Kidney capillary endothelial cell (primary cell): ENCODE data around the gene STRA8.

Experiments
- DNase-seq: peaks from one replicate; pipeline ENCODE4 v3.0.0-alpha.2; 2018; ENCODE audit warnings: low spot score

STRA8 gene

GRCh38 chr7:135238112-135238744, 4.6 kb downstream of the STRA8 start:
- DNase-seq: no peak

- no peak for DNase-seq
Observed at GRCh38 chr7:135239263-135239662, 5.6 kb downstream of the STRA8 start.

- DNase-seq: no peak
Observed at GRCh38 chr7:135240441-135240840, 6.8 kb downstream of the STRA8 start.

GRCh38 chr7:135242096-135242684, 8.6 kb downstream of the STRA8 start:
- DNase-seq: no peak

- DNase-seq: no peak
Observed at GRCh38 chr7:135245226-135246190, 11.9 kb downstream of the STRA8 start.

GRCh38 chr7:135246191-135246825, 12.7 kb downstream of the STRA8 start:
- DNase-seq: no peak

GRCh38 chr7:135247746-135248471, 14.3 kb downstream of the STRA8 start:
- DNase-seq: no peak

GRCh38 chr7:135248546-135248945, 14.9 kb downstream of the STRA8 start:
- DNase-seq: no peak

- DNase-seq: no peak
Observed at GRCh38 chr7:135251496-135252391, 18.1 kb downstream of the STRA8 start.

- peak; percentile 80 for DNase-seq
Observed at GRCh38 chr7:135253851-135254771, 20.5 kb downstream of the STRA8 start.

GRCh38 chr7:135257790-135258189, 24.2 kb downstream of the STRA8 start:
- DNase-seq: no peak

GRCh38 chr7:135258585-135258984, 24.9 kb downstream of the STRA8 start:
- DNase-seq: no peak

GRCh38 chr7:135259702-135260101, 26.1 kb downstream of the STRA8 start:
- DNase-seq: no peak

GRCh38 chr7:135260470-135260869, 26.8 kb downstream of the STRA8 start:
- no peak for DNase-seq

- no peak for DNase-seq
Observed at GRCh38 chr7:135260930-135261721, 27.5 kb downstream of the STRA8 start.

GRCh38 chr7:135262623-135263320, 29.1 kb downstream of the STRA8 start:
- DNase-seq: no peak

GRCh38 chr7:135263321-135263970, 29.8 kb downstream of the STRA8 start:
- DNase-seq: no peak

GRCh38 chr7:135265637-135266036, 32.0 kb downstream of the STRA8 start:
- no peak for DNase-seq
